Measurements from ENCODE around the gene KRTAP20-1.

The KRTAP20-1 gene

DNA sequence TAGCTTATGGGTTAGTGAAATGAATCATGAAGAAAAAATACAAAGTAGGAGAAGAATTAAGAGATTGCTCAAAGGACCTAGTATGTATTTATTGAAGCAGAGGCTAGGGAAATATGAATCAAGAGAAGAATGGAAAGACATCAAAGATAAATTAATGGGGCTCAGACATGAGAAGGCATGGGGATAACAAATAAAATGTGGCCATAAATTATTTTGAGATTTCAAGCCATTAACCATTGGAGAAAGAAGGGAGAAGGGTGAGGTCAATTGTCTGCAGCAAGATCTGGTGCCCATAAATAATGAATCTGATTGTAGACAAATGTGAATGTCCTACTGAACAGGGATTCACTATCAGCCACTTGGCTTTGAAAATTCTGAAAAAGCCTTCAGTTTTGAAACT lies 36.7 kb downstream of the KRTAP20-1 start:
- no peak for DNase-seq

Measured in activated CD4-positive, alpha-beta T cell treated with anti-CD3 and anti-CD28 coated beads for 48 hours (primary cell).